GM19397 (cell line): Measurements from ENCODE around the gene P3H3.

Experiments used
- ATAC-seq: cut with Tn5 transposase; IDR thresholded peaks from one replicate; pipeline ENCODE4 v1.9.1; 2021; ENCODE audit warnings: mild to moderate bottlenecking, moderate library complexity; ENCODE audit not compliant: unreplicated experiment

Gene P3H3

GRCh38 chr12:6842075-6842474 lies 13.9 kb downstream of the P3H3 start:
- no peak for ATAC-seq

GRCh38 chr12:6843118-6843902 lies 15.1 kb downstream of the P3H3 start:
- ATAC-seq, result no peak

GRCh38 chr12:6845395-6845794 lies 17.2 kb downstream of the P3H3 start:
- no peak for ATAC-seq

GRCh38 chr12:6846316-6846869 lies 18.2 kb downstream of the P3H3 start:
- ATAC-seq, result no peak

- ATAC-seq, result no peak
Observed at GRCh38 chr12:6847676-6848075, 19.5 kb downstream of the P3H3 start.

GRCh38 chr12:6849427-6849826 lies 21.2 kb downstream of the P3H3 start:
- ATAC-seq, result no peak

- ATAC-seq, result no peak
Observed at GRCh38 chr12:6849976-6850560, 21.9 kb downstream of the P3H3 start.

GRCh38 chr12:6850796-6851152 lies 22.6 kb downstream of the P3H3 start:
- no peak for ATAC-seq

- ATAC-seq, result peak; percentile 37
Observed at GRCh38 chr12:6851153-6851920, 23.1 kb downstream of the P3H3 start, which contains the start of gene CDCA3. TSS of gene CDCA3 (minus strand) at chr12:6851286. CDS start at chr12:6850952, 334 bp downstream.

GRCh38 chr12:6851921-6852650 lies 23.9 kb downstream of the P3H3 start, which contains the start of gene USP5:
TSS of gene USP5 (plus strand) at chr12:6852150. CDS start at chr12:6852180, 30 bp downstream.
- ATAC-seq, result peak; percentile 69

- no peak for ATAC-seq
Observed at GRCh38 chr12:6852651-6853354, 24.6 kb downstream of the P3H3 start.

- ATAC-seq, result no peak
Observed at GRCh38 chr12:6853626-6854025, 25.4 kb downstream of the P3H3 start.

GRCh38 chr12:6854036-6854435 lies 25.8 kb downstream of the P3H3 start:
- ATAC-seq, result no peak

GRCh38 chr12:6855322-6855721 lies 27.1 kb downstream of the P3H3 start:
- no peak for ATAC-seq

GRCh38 chr12:6858799-6859198 lies 30.6 kb downstream of the P3H3 start:
- ATAC-seq, result no peak

GRCh38 chr12:6860116-6860515 lies 31.9 kb downstream of the P3H3 start:
- ATAC-seq, result no peak

GRCh38 chr12:6860942-6861341 lies 32.7 kb downstream of the P3H3 start:
- no peak for ATAC-seq

- ATAC-seq, result no peak
Observed at GRCh38 chr12:6861391-6861790, 33.2 kb downstream of the P3H3 start.

GRCh38 chr12:6863033-6863432 lies 34.8 kb downstream of the P3H3 start:
- no peak for ATAC-seq
